Muscle of arm (tissue), 12 donors: ENCODE results near the gene TCF20. TPM values are rescaled to one million over a fixed set of nuclear protein-coding genes. Genes with fewer than 3 reads are reported as not detected.

Experiments used
- DNase-seq: peaks from one replicate; pipeline ENCODE4 v3.0.0-alpha.2; 2013
- polyA plus RNA-seq, 12 donors: library from polyadenylated mRNA; unstranded; fragments of 120-200 nt; gene quantifications; one replicate each; pipeline ENCODE4 v1.2.1, GENCODE V29; 2013; ENCODE audit not compliant: insufficient read length in 12 of 12

TCF20 gene
- polyA plus RNA-seq, 12 donors = 7.4 to 25.5 (median 9.6) TPM; not detected in 1

GRCh38 chr22:42283278-42284201, 13.1 kb upstream of the TCF20 start:
- no peak for DNase-seq

GRCh38 chr22:42282943-42283277, 12.5 kb upstream of the TCF20 start:
- no peak for DNase-seq

- no peak for DNase-seq
Observed at GRCh38 chr22:42282252-42282942, 11.9 kb upstream of the TCF20 start.

GRCh38 chr22:42281706-42282251, 11.3 kb upstream of the TCF20 start:
- DNase-seq = no peak

- no peak for DNase-seq
Observed at GRCh38 chr22:42281284-42281683, 10.8 kb upstream of the TCF20 start.

GRCh38 chr22:42280836-42281235, 10.4 kb upstream of the TCF20 start:
- no peak for DNase-seq

- DNase-seq = no peak
Observed at GRCh38 chr22:42280140-42280539, 9.7 kb upstream of the TCF20 start.

GRCh38 chr22:42279425-42280020, 9.1 kb upstream of the TCF20 start:
- DNase-seq = no peak

GRCh38 chr22:42277988-42278776, 7.7 kb upstream of the TCF20 start:
- DNase-seq = no peak

GRCh38 chr22:42277232-42277753, 6.8 kb upstream of the TCF20 start:
- DNase-seq = no peak

GRCh38 chr22:42275970-42276369, 5.5 kb upstream of the TCF20 start:
- no peak for DNase-seq

GRCh38 chr22:42275176-42275575, 4.7 kb upstream of the TCF20 start:
- DNase-seq = no peak

- DNase-seq = no peak
Observed at GRCh38 chr22:42273855-42274451, 3.5 kb upstream of the TCF20 start.

- DNase-seq = no peak
Observed at GRCh38 chr22:42272431-42272999, 2.1 kb upstream of the TCF20 start.

- DNase-seq = no peak
Observed at GRCh38 chr22:42271906-42272305, 1.5 kb upstream of the TCF20 start.

GRCh38 chr22:42271191-42271813, 849 bp upstream of the TCF20 start:
- no peak for DNase-seq

- no peak for DNase-seq
Observed at GRCh38 chr22:42270176-42270509, 310 bp downstream of the TCF20 start.

GRCh38 chr22:42269432-42270175, 849 bp downstream of the TCF20 start:
- DNase-seq = peak; percentile 26

GRCh38 chr22:42268852-42269410, 1.5 kb downstream of the TCF20 start:
- no peak for DNase-seq
